GM12878 (cell line): ENCODE data around the gene EHD2. TPM values are rescaled to one million over a fixed set of nuclear protein-coding genes. Genes with fewer than 3 reads are reported as not detected.

Experiments
- ATAC-seq: fragments of 200-7000 bp; cut with Tn5 transposase; 3 replicates; pipeline ENCODE4 v1.9.1; 2020; ENCODE audit warnings: mild to moderate bottlenecking, moderate library complexity
- BruUV-seq: library from RNA; stranded (reverse); fragments of 400-500 nt; replicated peaks from 2 replicates; lab custom pipeline; 2021; lab: Mats Ljungman, UMichigan
- CTCF ChIA-PET: fragments of 300-600 bp; sonication (Branson Sonifier 250); formaldehyde crosslinking; extraction: SDS; loops from one replicate; lab custom pipeline; 2021; ENCODE audit warnings: inconsistent platforms; lab: Yijun Ruan, JAX
- POLR2A ChIA-PET: fragments of 350-600 bp; formaldehyde crosslinking; extraction: SDS; loops from one replicate; lab custom pipeline; 2021; ENCODE audit warnings: inconsistent platforms; lab: Charles Lee
- RAD21 ChIA-PET: fragments of 300-600 bp; sonication (Branson Sonifier 250); formaldehyde crosslinking; loops from one replicate; lab custom pipeline; 2023; ENCODE audit warnings: antibody characterized with exemption; ENCODE audit not compliant: unreplicated experiment; lab: Charles Lee
- SMC1A ChIA-PET: fragments of 300-600 bp; sonication (Branson Sonifier 250); formaldehyde crosslinking; loops from one replicate; lab custom pipeline; 2023; ENCODE audit not compliant: unreplicated experiment, uncharacterized antibody; lab: Charles Lee
- DNase-seq: peaks from one replicate; pipeline ENCODE4 v3.0.0-alpha.2; 2011; ENCODE audit warnings: low read depth, low spot score
- FAIRE-seq: peaks from 3 replicates; lab custom pipeline; 2011; peaks lifted over from hg19 to GRCh38; lab: Jason Lieb, UNC
- H2AFZ ChIP-seq: 2 replicates; pipeline ENCODE4 v1.6.0; 2011; ENCODE audit warnings: low read depth, low read length, control low read depth; ENCODE audit not compliant: control insufficient read depth
- H3K27ac ChIP-seq: 2 replicates; pipeline ENCODE4 v1.5.1; 2011; ENCODE audit warnings: control low read depth; ENCODE audit not compliant: control insufficient read depth, insufficient read depth
- H3K27me3 ChIP-seq, 2 experiments: replicated peaks in 1 of 2; 2 replicates each; pipeline versions ENCODE4 v1.6.0 to v1.6.1; 2011; ENCODE audit warnings: low read length in 1 of 2; ENCODE audit not compliant: control insufficient read depth in 2 of 2, insufficient read depth in 2 of 2
- H3K36me3 ChIP-seq, 2 experiments: 2 replicates each; pipeline ENCODE4 v1.5.1; 2011; ENCODE audit warnings: low read length in 1 of 2; ENCODE audit not compliant: control insufficient read depth in 2 of 2, insufficient read depth in 2 of 2
- H3K4me1 ChIP-seq: 2 replicates; pipeline ENCODE4 v1.6.1; 2011; ENCODE audit warnings: mild to moderate bottlenecking, low read length, moderate library complexity, mixed read lengths; ENCODE audit not compliant: control insufficient read depth, insufficient read depth
- H3K4me2 ChIP-seq: 2 replicates; pipeline ENCODE4 v1.6.0; 2011; ENCODE audit warnings: control low read depth; ENCODE audit not compliant: control insufficient read depth, insufficient read depth
- H3K4me3 ChIP-seq: fragments of 200-600 bp; sonication (generic); 2 replicates; pipeline ENCODE4 v1.5.1; 2016
- H3K79me2 ChIP-seq: 2 replicates; pipeline ENCODE4 v1.6.0; 2011; ENCODE audit warnings: low read length; ENCODE audit not compliant: control insufficient read depth, insufficient read depth
- H3K9ac ChIP-seq: 2 replicates; pipeline ENCODE4 v1.8.0; 2011; ENCODE audit warnings: low read length, control low read depth, mixed read lengths; ENCODE audit not compliant: control insufficient read depth, insufficient read depth
- H3K9me3 ChIP-seq: replicated peaks from 3 replicates; pipeline ENCODE4 v1.5.1; 2011; ENCODE audit warnings: mild to moderate bottlenecking, low read length; ENCODE audit not compliant: control insufficient read depth, insufficient read depth
- H4K20me1 ChIP-seq: 2 replicates; pipeline ENCODE4 v1.6.0; 2011; ENCODE audit not compliant: control insufficient read depth, insufficient read depth
- CEBPB ChIP-seq, 2 experiments: fragments of 150-350 bp in 1 of 2; IDR thresholded peaks; 2 replicates each; pipeline ENCODE4 v1.6.1; 2012 to 2014; ENCODE audit warnings: low read depth in 2 of 2, low read length in 2 of 2, borderline replicate concordance in 1 of 2, inconsistent platforms in 1 of 2
- CHD2 ChIP-seq: IDR thresholded peaks from 2 replicates; pipeline ENCODE4 v1.6.1; 2011; ENCODE audit warnings: low read depth, low read length, improper control_type of control experiment, borderline replicate concordance
- DPF2 ChIP-seq: fragments of 450-650 bp; IDR thresholded peaks from 2 replicates; pipeline ENCODE4 v1.6.1; 2017; ENCODE audit warnings: mild to moderate bottlenecking
- EGR1 ChIP-seq, 2 experiments: IDR thresholded peaks; 1 replicate in 1 of 2; 2 replicates in 1 of 2; pipeline ENCODE4 v1.6.1; 2011 to 2012; ENCODE audit warnings: low read depth in 2 of 2, low read length in 2 of 2, borderline replicate concordance in 1 of 2, mild to moderate bottlenecking in 1 of 2, moderate library complexity in 1 of 2
- MXI1 ChIP-seq: fragments of 150-350 bp; IDR thresholded peaks from 2 replicates; pipeline ENCODE4 v1.6.1; 2011; ENCODE audit warnings: low read depth, mild to moderate bottlenecking, inconsistent platforms, low read length, improper control_type of control experiment
- NFYA ChIP-seq: IDR thresholded peaks from 2 replicates; pipeline ENCODE4 v1.6.1; 2011; ENCODE audit warnings: low read depth, mild to moderate bottlenecking, low read length, improper control_type of control experiment, borderline replicate concordance
- RBBP5 ChIP-seq: fragments of 200-600 bp; sonication (generic); conservative IDR thresholded peaks from 2 replicates; pipeline ENCODE4 v1.6.1; 2016
- RUNX3 ChIP-seq: IDR thresholded peaks from 2 replicates; pipeline ENCODE4 v1.6.1; 2012; ENCODE audit warnings: low read length, inconsistent platforms
- SMAD1 ChIP-seq: fragments of 450-650 bp; IDR thresholded peaks from 2 replicates; pipeline ENCODE4 v1.6.1; 2018; ENCODE audit warnings: mild to moderate bottlenecking, low read depth; ENCODE audit not compliant: partially characterized antibody
- YY1 ChIP-seq: IDR thresholded peaks from 2 replicates; pipeline ENCODE4 v1.6.1; 2011; ENCODE audit warnings: low read depth, mild to moderate bottlenecking, low read length
- ZNF622 ChIP-seq: fragments of 450-650 bp; IDR thresholded peaks from 2 replicates; pipeline ENCODE4 v1.6.1; 2017; ENCODE audit warnings: mild to moderate bottlenecking, inconsistent platforms
- WGBS: methylation state at CpG from one replicate; pipeline ENCODE4 v1.1.6; 2016; ENCODE audit warnings: low lambda C conversion rate; ENCODE audit not compliant: insufficient replicate concordance, insufficient coverage; ENCODE audit errors: missing lambda C conversion rate; 5-methylcytosine and 5-hydroxymethylcytosine counted together
- in situ Hi-C: fragments of 300-500 bp; cut with MboI; formaldehyde crosslinking; loops from 9 replicates; pipeline ENCODE4 v1.14.3; 2018; ENCODE audit warnings: mixed read lengths
- intact Hi-C: fragments of 100-400 bp; cut with micrococcal nuclease; formaldehyde crosslinking; loops from one replicate; pipeline ENCODE4 v1.14.2; 2022; ENCODE audit not compliant: unreplicated experiment
- polyA plus RNA-seq, 11 experiments: library from polyadenylated mRNA; depleted of rRNA in 4 of 11; unstranded in 6 of 11; stranded (reverse) in 5 of 11; fragments of >200 nt; fragmentation: Nextera tagmentation in 4 of 11; fragmentation: Illumina TruSeq in 1 of 11; extraction: Ambion mirVana in 4 of 11; extraction: Trizol in 1 of 11; gene quantifications; 1 replicate in 1 of 11; 2 replicates in 10 of 11; pipeline versions ENCODE4 v1.2.1 to v1.2.3, GENCODE V29; 2011 to 2016; ENCODE audit warnings: inconsistent platforms in 2 of 11, missing spikeins in 2 of 11, low read depth in 1 of 11
- total RNA-seq, 4 experiments: library from RNA; depleted of rRNA in 3 of 4; stranded (reverse); fragments of >200 nt in 3 of 4; fragmentation: Illumina TruSeq in 1 of 4; extraction: Trizol in 1 of 4; gene quantifications; 2 replicates each; pipeline versions ENCODE4 v1.2.1 to v1.2.3, GENCODE V29; 2013 to 2021
- TF ChIP-seq, protein P1 (sequence below): IDR thresholded peaks from 2 replicates; pipeline ENCODE4 v1.6.1; 2011; ENCODE audit warnings: low read depth, mild to moderate bottlenecking, low read length, moderate library complexity, borderline replicate concordance; ENCODE audit errors: extremely low read depth

Gene EHD2
- total and polyA plus RNA-seq, 10 of the 15 experiments (the other 5 are each of a cell fraction or from before 2014, with no cell fraction given), result 0.12 to 0.24 (median 0.23) TPM; not detected in 7

DNA sequence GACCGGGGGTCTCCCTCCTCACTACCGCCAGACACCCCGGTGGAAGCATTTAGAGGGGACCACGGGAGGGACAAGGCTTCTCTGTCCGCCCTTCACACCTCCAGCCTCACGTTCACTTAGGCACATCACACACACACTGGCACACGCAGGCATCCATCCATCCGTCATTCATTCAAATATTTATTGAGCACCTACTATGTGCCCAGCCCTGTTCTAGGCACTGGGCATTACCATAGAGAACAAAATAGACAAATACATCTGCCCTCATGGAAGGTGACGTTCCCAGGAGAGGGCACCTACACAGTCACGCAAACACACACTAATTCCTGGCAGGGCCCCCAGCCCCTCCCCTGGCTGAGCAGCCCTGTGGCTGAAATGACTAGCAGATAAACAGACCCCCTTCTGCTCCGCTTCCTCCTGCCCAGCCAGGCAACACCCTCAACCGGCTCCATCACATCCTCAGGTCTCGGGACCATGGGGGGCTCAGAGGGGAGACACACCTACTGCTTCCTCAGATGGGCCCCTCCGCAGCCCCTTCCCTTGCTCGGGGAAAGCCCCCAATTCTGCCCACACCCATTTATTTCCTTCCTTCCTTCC is 28.4 kb downstream of the EHD2 start (continued):
- TF ChIP-seq DPF2 (no peak), YY1 (no peak), NFYA (no peak), RUNX3 (no peak), MXI1 (no peak)

DNA sequence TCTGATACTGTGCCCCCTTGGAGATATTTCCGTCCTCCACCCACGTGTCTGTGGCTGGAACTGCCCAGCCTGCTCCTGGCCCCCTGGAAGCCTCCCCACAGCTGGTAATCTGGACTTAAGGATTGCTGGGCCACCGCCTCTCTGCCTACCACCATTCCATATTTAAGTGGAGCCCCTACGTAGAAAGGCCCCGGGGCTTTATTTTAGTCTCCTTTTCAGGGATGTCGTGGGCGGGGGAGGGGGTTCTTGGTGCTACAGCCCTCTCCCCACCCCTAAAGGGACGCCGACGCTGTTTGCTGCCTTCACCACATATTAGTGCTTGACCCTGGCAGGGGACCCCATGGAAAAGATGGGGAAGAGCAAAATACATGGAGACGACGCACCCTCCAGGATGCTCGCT is 29.4 kb downstream of the EHD2 start:
- no peak overlapping the region for H3K4me3 ChIP-seq
- POLR2A ChIA-PET, result no interaction called here
- H3K9me3 ChIP-seq, result no peaks in the 10 kb centered on the region
- ATAC-seq, result no peak
- H3K4me1 ChIP-seq, result peaks cover 10% of the 10 kb centered on the region; the same call in 1 of the 2 replicates
- RAD21 ChIA-PET, result no interaction called here
- no TSS peak for BruUV-seq
- no peaks in the 10 kb centered on the region for H3K36me3 ChIP-seq
- in situ Hi-C loops, result no loop called here
- 68% methylated on average over 13 of the region's 13 CpGs for WGBS
- H4K20me1 ChIP-seq, result no peaks in the 10 kb centered on the region
- DNase-seq, result no peak
- no peak overlapping the region for H3K4me2 ChIP-seq
- CTCF ChIA-PET, result interaction anchor here (4.1 kb wide), 1 partner anchor 31 kb away, joined by 15 read pairs; the partner anchor contains the start of gene EHD2
- no peak overlapping the region for H2AFZ ChIP-seq
- H3K79me2 ChIP-seq, result peaks cover 20% of the 10 kb centered on the region
- H3K27ac ChIP-seq, result no peak overlapping the region
- no peak overlapping the region for H3K9ac ChIP-seq
- intact Hi-C loops, result no loop called here
- no peak for FAIRE-seq
- no peak for TF ChIP-seq SMAD1
- TF ChIP-seq, protein P1, sequence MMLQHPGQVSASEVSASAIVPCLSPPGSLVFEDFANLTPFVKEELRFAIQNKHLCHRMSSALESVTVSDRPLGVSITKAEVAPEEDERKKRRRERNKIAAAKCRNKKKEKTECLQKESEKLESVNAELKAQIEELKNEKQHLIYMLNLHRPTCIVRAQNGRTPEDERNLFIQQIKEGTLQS, result no peak
- no peak for TF ChIP-seq RBBP5
- no peak for TF ChIP-seq CHD2
- no peak for TF ChIP-seq EGR1 (IDR thresholded peaks at IDR 0.05; ENCODE audit: borderline replicate concordance in 1 of 2, low read depth in 2 of 2, low read length in 2 of 2)
- TF ChIP-seq ZNF622, result no peak
- TF ChIP-seq CEBPB (IDR thresholded peaks at IDR 0.05; ENCODE audit: borderline replicate concordance in 1 of 2, low read depth in 2 of 2, low read length in 2 of 2), result no peak
- SMC1A ChIA-PET, result no interaction called here
- H3K27me3 ChIP-seq, result no peaks in the 10 kb centered on the region
